Measurements from ENCODE around the gene CNTNAP2. TPM values are rescaled to one million over a fixed set of nuclear protein-coding genes. Genes with fewer than 3 reads are reported as not detected.
"Not testable (repeated sequence)": the region's sequence is repeated elsewhere in the genome, so short reads cannot be mapped to it uniquely, and the experiment has no call there.

CNTNAP2 gene
- total RNA-seq, 2 experiments from 2014 or later: not detected

DNA sequence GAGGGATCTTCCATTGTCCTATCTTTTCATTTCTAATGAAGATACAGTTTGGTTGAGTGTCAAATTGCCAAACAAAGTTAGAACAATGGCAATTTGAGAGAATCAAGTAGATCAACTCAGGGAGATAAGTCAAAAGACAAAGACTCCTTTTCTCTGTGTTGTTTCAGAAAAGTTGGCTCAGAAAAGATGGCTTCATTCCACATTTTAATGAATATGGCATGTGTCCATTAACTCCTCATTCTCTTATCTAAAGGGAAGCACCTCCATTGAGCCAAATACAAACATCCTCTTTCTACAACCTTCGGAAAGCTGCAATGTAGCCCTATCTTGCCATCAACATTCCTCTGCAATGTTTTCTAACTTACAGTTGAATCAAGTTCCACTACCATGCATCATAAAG is 1535.0 kb downstream of the CNTNAP2 start:
- ChIA-PET CTCF (no interaction called here), POLR2A (no interaction called here)

GRCh38 chr7:147653456-147653855 is 1536.9 kb downstream of the CNTNAP2 start:
- CTCF ChIA-PET: no interaction called here
- POLR2A ChIA-PET: no interaction called here

DNA sequence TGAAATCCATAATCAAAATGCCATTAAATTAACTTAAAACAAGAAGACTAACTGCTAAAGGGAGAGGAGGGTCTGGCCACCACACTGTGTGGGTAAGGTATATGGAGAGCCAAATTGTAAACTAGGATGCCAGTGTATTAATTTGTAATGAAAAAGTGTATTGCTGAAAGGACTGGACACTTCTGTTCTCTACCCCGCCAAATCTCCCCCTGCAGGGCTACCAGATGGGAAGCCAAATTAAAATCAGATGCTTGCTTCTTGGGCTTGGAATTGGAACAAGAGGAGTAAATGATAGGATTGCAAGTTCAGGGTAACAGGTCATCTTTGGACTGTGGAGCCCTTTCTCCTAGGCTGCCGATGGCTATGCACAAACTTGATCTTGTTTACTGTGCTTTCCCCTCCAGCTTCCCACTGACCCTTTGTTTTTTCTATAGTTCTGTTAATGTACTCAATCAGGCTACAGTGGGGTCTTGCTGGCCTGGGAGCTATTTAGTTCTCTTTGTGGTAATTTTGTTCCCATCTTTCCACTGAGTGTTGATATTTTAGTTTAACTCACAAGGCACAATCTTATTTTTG is 1541.9 kb downstream of the CNTNAP2 start:
- ChIA-PET CTCF (no interaction called here), POLR2A (no interaction called here)

DNA sequence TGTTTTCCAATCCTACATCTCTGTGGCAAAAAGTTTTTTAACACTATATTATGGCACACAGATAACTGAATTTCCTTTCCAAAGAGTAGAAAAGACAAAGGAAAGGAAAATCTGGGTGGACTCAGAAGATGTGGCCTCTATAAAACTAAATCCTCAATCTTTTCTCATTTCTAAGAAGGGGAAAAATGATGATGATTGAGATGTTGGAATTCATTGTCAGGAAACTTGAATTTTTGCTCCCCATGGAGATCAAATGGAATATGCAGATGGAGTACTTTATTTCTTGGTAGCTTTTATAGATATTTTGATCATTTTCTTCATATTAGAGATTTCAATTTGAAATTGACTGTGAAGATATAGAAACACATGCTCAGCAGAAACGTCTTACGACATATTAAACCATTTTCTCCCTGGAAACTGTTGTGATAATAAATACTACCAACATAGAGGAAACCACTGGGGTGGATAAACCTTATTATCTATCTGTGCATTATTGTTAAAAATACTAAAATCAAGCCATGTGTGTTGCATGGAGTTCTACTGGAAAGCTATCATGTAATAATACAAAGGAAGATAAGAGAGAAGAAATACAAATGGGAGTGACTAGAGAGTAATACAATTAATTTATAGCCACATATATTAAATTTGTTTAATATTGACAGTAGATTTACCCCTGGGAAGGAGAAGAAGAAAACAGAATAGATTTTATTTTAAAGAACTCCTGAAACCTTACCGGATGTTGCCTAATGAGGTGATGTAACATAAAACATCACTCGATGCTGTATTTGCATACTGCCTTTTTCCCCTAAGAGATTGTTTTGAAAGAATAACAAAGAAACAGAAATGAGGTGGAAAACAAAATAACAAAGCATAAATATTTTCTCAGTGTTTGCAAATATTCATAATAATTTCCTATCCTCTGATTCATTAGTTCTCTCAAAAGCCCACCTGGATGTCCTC is 1542.7 kb downstream of the CNTNAP2 start:
- ChIA-PET CTCF (interaction anchor here (1.2 kb wide), 1 partner anchor 30 kb away, joined by 3 read pairs; no protein-coding TSS in a partner anchor), POLR2A (no interaction called here)

DNA sequence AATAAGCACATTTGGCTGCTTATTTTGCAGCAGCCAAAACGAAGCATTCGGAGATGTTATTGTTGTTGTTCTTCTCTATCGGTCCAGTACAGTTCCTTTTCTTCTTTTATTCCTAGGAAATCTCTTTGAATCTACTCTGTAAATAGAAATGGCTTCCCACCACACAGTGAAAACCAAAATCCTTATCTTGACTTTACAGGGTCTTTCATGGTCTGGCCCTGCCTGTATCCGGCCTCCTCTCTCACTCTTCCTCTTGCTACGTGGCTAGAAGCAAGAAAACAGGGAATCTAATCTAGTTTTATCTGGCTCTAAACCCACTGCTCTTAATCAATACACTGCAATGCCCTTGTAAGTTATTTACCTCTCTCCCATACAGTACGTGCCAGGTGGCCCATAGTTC is 1547.9 kb downstream of the CNTNAP2 start:
- ChIA-PET POLR2A (no interaction called here), CTCF (no interaction called here)

- POLR2A ChIA-PET: no interaction called here
- CTCF ChIA-PET: no interaction called here
Measured at GRCh38 chr7:147670759-147671158, 1554.2 kb downstream of the CNTNAP2 start.

GRCh38 chr7:147674705-147675104 is 1558.1 kb downstream of the CNTNAP2 start:
- CTCF ChIA-PET: no interaction called here
- POLR2A ChIA-PET: no interaction called here

DNA sequence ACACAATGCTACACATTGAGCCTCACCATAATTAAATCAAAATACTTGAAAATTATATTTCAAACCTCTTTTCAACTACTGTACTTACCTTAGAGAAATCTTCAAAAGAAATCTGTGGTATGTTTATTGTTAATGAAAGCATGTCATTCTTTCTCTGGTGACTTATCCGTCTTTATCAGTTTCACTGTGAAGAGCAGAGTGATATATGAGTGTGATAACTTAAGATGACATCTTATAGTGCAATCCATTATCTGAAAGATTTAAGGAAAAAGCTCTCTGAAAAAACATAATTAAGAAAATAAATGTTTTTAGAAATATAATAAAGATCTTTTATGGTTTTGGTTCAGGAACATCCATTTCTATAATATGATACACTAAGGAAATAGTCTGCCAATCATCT is 1562.3 kb downstream of the CNTNAP2 start:
- ChIA-PET CTCF (no interaction called here), POLR2A (no interaction called here)

DNA sequence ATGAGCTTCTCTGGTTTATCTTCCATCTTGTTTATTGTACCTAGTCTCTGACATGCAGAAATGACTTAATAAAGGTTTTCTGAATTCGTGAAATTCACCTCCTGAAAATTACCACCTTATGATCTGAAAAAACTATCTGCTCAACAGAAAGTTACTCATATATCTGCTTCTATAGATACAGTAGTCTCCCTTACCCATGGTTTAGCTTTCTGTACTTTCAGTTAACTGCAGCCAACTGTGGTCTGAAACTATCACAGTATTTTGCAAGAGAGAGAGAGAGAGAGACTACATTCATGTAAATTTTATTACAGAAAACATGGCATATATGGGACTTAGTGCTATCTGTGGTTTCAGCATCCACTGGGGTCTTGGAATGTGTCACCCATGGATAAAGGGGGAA is 1564.9 kb downstream of the CNTNAP2 start:
- ChIA-PET POLR2A (no interaction called here), CTCF (no interaction called here)

DNA sequence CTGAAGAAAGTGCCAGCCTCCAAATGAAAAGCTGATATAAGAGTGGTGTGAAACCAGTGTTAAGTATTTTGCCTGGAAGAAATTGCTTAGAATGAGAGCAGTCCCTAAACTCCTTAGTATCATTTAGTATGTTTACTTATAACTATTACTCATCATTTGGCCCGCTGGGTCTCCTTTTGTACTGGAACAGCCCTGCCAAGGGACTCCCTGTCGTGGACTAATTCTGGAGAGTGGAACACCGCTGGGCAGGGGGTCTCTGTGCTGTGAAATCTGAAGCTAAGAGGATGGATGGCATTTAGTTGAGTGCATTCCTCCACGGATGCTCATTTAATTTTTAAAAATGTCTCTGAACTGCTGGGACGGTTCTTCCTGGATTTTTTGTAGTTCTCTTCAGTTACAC is 1584.1 kb downstream of the CNTNAP2 start:
- CTCF ChIA-PET: no interaction called here
- POLR2A ChIA-PET: no interaction called here

DNA sequence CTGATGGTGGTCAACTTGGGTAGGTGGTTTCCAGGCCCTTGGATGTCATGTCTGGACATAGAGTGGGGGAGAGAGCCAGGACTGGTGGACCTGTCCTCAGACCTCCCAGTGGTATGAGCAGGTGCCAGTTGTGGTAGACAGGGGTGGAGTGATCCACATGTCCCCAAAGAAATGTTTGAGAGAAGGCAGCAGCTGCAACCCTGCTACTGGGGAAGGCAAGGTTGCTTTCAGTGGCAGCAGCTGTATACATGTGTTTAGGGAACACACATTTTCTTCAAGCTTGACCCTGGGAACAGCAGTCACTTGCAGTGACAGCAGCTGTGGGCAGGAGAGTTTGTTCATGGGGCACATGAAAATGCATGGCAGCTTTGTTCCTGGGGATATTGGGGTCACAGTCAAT is 1591.3 kb downstream of the CNTNAP2 start:
- CTCF ChIA-PET: no interaction called here

DNA sequence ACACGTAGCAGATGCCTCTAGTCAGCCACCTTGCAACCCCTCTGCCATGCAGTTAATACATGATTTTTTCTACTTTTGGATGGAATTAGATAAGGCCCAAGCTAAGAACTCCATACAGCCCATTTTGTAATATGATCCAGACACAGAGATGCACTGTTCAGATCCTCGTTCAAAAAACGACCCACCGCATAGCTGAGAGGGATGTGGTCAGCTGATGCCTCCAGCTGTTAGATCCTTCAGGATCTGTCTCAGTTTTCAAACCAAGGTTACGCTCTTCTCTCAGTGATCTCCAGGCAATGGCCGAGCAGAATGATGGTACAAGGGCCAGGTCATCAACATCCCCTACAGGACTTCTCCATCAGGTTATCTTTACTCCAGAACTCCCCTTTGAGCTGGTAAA is 1592.3 kb downstream of the CNTNAP2 start:
- ChIA-PET POLR2A (no interaction called here), CTCF (no interaction called here)

More for the DNA sequence above, 1591.3 kb downstream of the CNTNAP2 start:
- POLR2A ChIA-PET: no interaction called here

GRCh38 chr7:147711447-147711846 is 1594.8 kb downstream of the CNTNAP2 start:
- POLR2A ChIA-PET: no interaction called here
- CTCF ChIA-PET: no interaction called here

- CTCF ChIA-PET: no interaction called here
- POLR2A ChIA-PET: no interaction called here
Measured at GRCh38 chr7:147721962-147722830, 1605.6 kb downstream of the CNTNAP2 start.

- POLR2A ChIA-PET: no interaction called here
Measured at GRCh38 chr7:147723536-147723935, 1606.9 kb downstream of the CNTNAP2 start.

GRCh38 chr7:147731311-147731710 is 1614.7 kb downstream of the CNTNAP2 start:
- POLR2A ChIA-PET: no interaction called here
- CTCF ChIA-PET: no interaction called here

More at GRCh38 chr7:147723536-147723935, 1606.9 kb downstream of the CNTNAP2 start:
- CTCF ChIA-PET: no interaction called here

- POLR2A ChIA-PET, CTCF ChIA-PET: not testable (repeated sequence)
Measured at GRCh38 chr7:147737559-147738214, 1621.1 kb downstream of the CNTNAP2 start.

- ChIA-PET POLR2A (no interaction called here), CTCF (no interaction called here)
Measured at GRCh38 chr7:147742301-147742700, 1625.7 kb downstream of the CNTNAP2 start.

- ChIA-PET POLR2A (no interaction called here), CTCF (no interaction called here)
Measured at GRCh38 chr7:147756300-147756699, 1639.7 kb downstream of the CNTNAP2 start.

- POLR2A ChIA-PET: no interaction called here
- CTCF ChIA-PET: no interaction called here
Measured at GRCh38 chr7:147759327-147759943, 1642.8 kb downstream of the CNTNAP2 start.

All from activated CD8-positive, alpha-beta memory T cell treated with anti-CD3 and anti-CD28 coated beads for 36 hours (primary cell).